Mammary epithelial cell (primary cell): ENCODE results near the gene SHISA7.

Source experiments
- CTCF ChIP-seq, 2 donors: IDR thresholded peaks in 1 of 2; conservative IDR thresholded peaks in 1 of 2; 2 replicates each; pipeline ENCODE4 v1.5.1; 2011 to 2012; ENCODE audit warnings: inconsistent platforms in 2 of 2, low read length in 2 of 2, mild to moderate bottlenecking in 2 of 2, control low read depth in 1 of 2, low read depth in 1 of 2; ENCODE audit not compliant: insufficient read depth in 1 of 2; ENCODE audit errors: extremely low read depth in 1 of 2
- EZH2 ChIP-seq: IDR thresholded peaks from 2 replicates; pipeline ENCODE4 v1.6.1; 2012; ENCODE audit warnings: low read length, inconsistent platforms, borderline replicate concordance

GRCh38 chr19:55464662-55465054 is 21.6 kb upstream of the SHISA7 start, which contains the start of gene C19orf85:
- TF ChIP-seq CTCF (conservative IDR thresholded peaks at IDR 0.05 in 1 of 2, IDR thresholded peaks at IDR 0.05 in 1 of 2; ENCODE audit: extremely low read depth in 1 of 2, insufficient read depth in 1 of 2, low read depth in 1 of 2, low read length in 2 of 2) (no peak), EZH2 (no peak)
